Cardiac fibroblast (primary cell): ENCODE results near the gene ENAH.

ENCODE experiments used
- DNase-seq, 2 donors: peaks; one replicate each; pipeline versions ENCODE4 v3.0.0 to v3.0.0-alpha.2; 2010; ENCODE audit warnings: low read depth in 2 of 2
- H3K4me3 ChIP-seq, 2 donors: replicated peaks in 1 of 2; 1 replicate in 1 of 2; 2 replicates in 1 of 2; pipeline ENCODE4 v1.5.1; 2011; ENCODE audit warnings: low read depth in 2 of 2, low read length in 2 of 2, mild to moderate bottlenecking in 2 of 2, moderate library complexity in 1 of 2
- CTCF ChIP-seq: IDR thresholded peaks from one replicate; pipeline ENCODE4 v1.5.1; 2011; ENCODE audit warnings: low read depth, mild to moderate bottlenecking, low read length, inconsistent platforms

Gene ENAH

GRCh38 chr1:225534135-225534534, 118.8 kb downstream of the ENAH start:
- no peak for TF ChIP-seq CTCF

GRCh38 chr1:225533238-225533637, 119.7 kb downstream of the ENAH start:
- no peak for DNase-seq
- H3K4me3 ChIP-seq, result no peak overlapping the region
- no peak for TF ChIP-seq CTCF

More at GRCh38 chr1:225534135-225534534, 118.8 kb downstream of the ENAH start:
- H3K4me3 ChIP-seq, result no peak overlapping the region
- no peak for DNase-seq

- TF ChIP-seq CTCF, result no peak
- DNase-seq, result no peak
- H3K4me3 ChIP-seq, result no peak overlapping the region
Observed at GRCh38 chr1:225532240-225532944, 120.5 kb downstream of the ENAH start.

- DNase-seq, result no peak
- no peak for TF ChIP-seq CTCF
- H3K4me3 ChIP-seq, result no peak overlapping the region
Observed at GRCh38 chr1:225529726-225530125, 123.2 kb downstream of the ENAH start.

- no peak for DNase-seq
- no peak for TF ChIP-seq CTCF
- no peak overlapping the region for H3K4me3 ChIP-seq
Observed at GRCh38 chr1:225527575-225527974, 125.3 kb downstream of the ENAH start.

- no peak overlapping the region for H3K4me3 ChIP-seq
- peak in 1 of 2 donors; percentile 54 for DNase-seq
- TF ChIP-seq CTCF, result no peak
Observed at GRCh38 chr1:225526878-225527277, 126.0 kb downstream of the ENAH start.

- DNase-seq, result no peak
- no peak for TF ChIP-seq CTCF
- no peak overlapping the region for H3K4me3 ChIP-seq
Observed at GRCh38 chr1:225525377-225525776, 127.5 kb downstream of the ENAH start.
